Raji (cell line): ENCODE data around the gene SIRT6.

Source experiments
- POLR2A ChIP-seq: IDR thresholded peaks from 2 replicates; pipeline ENCODE4 v1.6.1; 2011; ENCODE audit warnings: low read depth, low read length, control low read depth; ENCODE audit not compliant: insufficient read depth

Gene SIRT6

DNA sequence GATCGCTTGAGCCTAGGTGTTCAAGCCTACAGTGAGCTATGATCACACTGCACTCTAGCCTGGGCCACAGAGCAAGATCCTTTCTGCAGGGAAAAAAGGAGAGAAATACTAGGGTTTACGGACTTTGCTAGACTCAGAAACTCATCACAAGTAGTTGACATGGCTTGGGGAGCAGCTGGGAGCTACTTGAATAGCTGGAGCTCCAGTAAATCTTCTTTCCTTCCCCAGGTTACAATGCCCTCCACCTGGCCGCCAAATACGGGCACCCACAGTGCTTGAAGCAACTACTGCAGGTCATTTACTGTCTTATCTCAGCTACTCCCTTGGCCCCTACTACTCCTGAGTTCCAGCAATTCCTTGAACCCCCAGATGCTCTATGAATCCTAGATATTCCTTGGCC is 19.4 kb upstream of the SIRT6 start:
- TF ChIP-seq POLR2A: no peak

DNA sequence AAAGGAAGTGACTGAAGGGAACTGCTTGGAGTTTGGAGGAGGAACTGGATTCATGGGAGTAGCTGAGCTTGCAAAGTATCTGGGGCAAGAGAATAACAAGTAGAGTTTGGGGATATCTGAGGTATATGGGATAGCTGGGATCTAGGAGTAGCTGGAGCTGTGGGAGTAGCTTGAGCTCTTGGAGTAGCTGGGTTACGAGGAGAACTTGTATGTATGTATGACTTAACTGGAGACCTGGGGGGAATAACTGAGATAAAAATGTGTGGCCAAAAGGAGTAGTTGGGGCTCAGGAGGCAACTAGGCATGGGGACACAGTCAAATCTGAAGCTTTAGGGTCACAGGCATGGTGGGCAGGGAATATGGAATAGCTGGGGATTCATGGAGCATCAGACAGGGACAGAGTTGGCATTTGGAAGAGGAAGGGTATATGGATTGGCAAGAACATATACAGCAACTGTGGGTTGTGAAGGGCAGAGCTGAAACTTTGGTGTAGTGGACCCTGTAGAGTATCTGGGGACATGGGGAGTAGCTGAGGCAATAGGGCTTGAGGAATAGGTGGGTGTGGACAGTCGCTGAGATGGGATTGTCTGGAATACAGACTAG is 18.7 kb upstream of the SIRT6 start:
- TF ChIP-seq POLR2A: no peak

DNA sequence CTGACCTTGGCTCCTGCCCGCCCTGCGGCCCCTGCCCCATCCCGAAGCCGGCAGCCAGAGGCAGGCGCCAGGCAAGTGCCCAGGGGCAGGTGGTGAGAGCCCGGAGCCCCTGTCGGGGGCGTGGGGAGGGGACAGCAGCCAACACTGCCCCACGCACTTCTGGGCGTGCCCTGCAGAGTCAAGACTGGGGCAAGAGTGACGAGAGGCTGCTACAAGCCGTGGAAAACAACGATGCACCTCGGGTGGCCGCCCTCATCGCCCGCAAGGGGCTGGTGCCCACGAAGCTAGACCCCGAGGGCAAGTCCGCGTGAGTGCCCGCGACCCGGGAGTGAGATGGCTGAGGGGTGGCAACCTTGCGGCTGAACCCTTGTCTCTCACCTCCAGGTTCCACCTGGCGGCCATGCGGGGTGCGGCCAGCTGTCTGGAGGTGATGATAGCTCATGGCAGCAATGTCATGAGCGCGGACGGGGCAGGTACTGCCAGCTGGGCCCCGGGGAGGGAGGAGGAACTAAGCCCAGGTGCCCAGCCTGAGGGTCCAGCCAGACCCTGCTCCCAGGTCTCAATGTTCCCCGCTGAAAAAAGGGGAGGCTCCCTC is 17.4 kb upstream of the SIRT6 start:
- no peak for TF ChIP-seq POLR2A

DNA sequence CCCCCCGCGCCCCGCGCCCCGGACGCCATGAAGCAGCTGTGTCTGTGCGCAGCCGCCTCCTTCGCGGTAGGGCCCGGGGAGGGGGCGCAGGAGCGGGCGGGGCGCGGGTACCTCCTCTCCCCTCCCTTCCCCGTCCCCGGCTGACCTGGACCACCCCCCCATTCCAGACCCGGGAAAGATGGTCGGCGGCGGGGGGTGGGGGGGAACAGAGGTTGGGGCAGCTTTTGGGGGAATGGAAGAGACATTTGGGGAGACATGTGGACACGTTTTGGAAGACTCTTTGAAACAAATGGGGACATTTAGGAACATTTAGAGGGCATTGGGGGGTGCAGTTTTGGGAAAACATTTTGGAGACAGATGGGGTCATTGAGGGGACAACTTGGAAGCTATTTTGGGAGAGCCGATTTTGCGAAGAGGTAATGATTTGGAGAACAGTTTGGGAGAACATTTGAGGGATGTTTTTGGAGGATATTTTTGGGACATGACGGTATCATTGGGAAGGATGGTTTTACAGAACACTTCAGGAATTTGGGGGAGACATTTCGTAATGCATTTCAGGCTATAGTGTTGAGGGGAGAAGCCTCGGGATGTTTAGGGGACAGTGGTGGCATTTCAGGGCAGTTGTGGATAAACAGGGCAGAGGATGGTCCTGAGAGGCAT is 16.2 kb upstream of the SIRT6 start:
- TF ChIP-seq POLR2A: no peak

DNA sequence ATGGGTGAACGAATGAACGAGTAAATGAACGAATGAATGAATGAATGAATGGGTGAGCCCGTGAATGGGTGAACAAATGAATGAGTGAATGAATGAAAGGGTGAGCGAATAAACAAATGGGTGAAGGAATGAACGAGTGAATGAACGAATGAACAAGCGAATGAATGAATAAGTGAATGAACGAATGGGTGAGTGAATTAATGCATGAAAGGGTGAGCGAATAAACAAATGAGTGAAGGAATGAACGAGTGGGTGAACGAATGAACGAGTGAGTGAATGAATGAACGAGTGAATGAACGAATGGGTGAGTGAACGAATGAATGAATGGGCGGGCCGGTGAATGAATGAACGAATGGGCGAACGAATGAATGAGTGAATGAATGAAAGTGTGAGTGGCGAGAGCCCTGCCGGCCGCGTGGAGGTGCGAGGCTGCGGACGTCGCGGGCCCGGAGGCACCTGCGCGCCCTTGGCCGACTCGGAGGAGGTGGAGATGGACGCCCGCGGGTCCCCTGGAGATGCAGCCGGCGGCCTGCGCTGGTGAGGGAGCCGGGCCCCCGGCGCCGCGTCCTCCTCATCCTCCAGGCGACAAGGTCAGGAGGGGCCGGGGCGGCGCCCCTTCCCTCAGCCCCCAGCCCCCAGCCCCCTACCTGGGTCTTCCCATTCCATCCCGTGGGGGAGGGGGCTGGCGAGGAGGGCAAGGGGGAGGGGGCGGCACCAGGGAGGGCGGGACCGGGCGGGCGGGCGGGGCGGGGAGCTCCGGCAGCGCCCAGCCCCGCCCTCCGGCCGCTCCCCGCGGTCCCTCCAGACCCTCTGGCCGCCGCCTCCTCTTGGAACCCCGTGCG is 15.5 kb upstream of the SIRT6 start:
- no peak for TF ChIP-seq POLR2A

DNA sequence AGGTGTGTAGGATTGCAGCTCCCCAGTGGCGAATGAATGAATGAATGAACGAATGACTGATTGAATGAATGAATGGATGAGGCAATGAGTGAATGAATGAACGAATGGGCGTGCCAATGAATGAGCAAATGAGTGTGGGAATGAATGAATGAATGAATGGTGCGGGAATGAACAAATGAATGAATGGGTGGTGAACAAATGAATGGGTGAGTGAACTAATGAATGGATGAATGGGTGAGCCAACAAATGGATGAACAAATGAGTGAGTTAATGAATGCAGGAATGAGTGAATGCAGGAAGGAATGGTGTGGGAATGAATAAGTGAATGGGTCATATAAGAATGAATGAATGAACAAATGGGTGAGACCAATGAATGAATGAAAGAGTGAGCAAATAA is 14.9 kb upstream of the SIRT6 start:
- TF ChIP-seq POLR2A: no peak

DNA sequence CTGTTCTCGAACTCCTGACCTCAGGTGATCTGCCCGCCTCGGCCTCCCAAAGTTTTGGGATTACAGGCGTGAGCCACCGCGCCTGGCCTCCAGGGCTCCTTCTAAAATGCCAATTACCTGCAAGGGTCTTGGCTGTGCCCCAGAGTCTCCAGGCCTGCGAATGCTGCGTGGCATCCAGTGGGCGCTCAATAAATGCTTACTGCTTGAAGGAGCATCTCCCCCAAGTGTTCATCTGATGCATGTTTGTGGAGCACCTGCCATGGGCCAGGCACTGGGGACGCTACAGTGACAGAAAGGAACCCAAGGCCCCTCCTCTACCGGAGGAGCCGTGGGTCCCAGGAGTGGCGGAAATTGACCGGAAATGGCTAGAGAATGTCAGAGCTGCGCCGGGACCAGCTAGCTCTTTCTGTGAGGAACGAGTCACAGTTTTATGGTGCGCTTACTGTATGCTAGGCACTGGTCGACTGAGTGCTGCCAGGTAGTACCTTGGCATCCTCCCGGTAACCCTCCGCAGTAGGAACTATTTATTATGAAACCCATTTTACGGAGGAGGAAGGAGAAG is 14.3 kb upstream of the SIRT6 start:
- TF ChIP-seq POLR2A: no peak

DNA sequence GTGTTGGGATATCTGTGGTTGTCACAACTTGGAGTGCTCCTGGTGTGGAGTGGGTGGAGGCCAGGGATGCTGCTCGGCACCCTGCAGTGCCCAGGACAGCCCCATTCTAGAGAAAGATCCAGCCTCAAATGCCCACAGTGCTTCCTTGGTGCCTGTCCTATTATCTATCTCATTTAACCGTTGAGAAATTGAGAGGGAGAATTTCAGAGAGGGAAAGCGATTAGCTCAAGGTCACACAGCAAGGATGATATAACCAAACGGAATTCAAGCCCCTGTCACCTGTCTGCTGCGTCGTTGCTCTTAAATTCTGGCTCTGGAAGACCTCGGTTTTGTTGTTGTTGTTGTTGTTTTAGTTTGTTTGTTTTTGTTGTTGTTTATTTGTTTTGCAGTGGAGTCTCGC is 13.6 kb upstream of the SIRT6 start:
- no peak for TF ChIP-seq POLR2A

DNA sequence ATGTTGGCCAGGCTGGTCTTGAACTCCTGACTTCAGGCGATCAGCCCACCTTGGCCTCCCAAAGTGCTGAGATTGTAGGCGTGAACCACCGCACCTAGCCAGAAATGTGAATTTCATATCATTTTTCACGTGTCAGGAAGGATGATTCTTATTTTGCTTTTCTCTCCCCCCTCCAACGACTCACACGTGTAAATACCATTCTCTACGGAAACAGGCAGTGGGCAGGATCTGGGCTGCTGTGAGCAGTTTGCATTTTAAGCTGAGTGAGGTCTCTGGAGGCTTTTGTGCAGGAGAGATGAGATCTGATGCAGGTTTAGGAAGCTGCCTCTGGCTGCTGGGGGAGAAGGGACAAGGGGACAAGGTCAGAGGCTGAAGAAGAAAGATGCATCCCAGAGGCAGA is 12.0 kb upstream of the SIRT6 start:
- TF ChIP-seq POLR2A: no peak

DNA sequence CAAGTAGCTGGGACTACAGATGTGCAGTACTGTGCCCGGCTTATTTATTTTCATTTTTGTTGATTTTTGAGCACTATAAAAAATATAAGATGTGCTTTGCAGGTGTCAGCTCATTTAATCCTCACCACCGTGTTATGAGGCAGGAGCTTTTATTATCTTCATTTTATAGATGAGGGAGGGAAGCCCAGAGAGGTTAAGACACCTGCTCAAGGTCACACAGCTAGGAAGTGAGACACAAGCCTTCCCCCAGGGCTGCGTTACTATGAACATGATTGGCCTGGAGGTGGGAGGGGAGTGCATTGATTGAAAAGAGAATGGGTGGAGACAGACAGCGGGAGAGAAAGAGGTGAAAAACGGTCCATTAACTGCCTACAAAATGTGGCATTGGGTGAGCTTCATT is 7.3 kb upstream of the SIRT6 start:
- no peak for TF ChIP-seq POLR2A

DNA sequence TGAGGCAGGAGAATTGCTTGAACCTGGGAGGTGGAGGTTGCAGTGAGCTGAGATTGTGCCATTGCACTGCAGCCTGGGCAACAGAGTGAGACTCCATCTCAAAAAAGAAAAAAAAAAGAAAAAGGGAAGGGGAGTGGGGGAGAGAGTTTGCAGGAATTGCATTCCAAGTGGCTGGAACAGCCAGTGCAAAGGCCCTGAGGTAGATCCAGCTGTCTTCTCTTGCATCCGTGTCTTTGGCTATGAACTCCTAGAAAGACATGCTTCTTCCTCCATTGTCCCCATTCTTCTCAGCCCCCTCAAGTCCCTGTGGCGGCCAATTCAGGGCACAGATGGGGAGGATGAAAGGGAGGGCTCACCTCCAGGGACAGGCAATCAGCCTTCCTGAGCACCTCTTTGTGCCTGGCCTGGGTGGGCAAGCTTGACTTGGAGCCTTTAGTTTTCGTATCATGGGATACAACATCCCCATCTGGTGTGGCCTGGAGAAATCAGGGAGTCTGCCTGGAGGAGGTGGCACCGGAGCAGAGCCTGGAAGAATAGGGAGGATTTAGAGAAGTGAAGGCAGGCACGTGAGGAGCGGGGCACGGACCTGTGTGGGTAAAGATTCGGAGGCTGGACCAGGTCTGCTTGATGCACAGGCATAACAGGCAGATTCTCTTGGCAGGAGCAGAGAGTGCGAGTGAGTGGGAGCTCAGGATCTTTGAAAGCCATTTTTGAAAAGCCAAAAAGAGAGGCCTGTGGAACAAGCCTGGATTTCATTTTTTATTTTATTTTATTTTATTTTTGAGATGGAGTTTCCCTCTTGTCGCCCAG is 5.2 kb upstream of the SIRT6 start:
- TF ChIP-seq POLR2A: no peak

DNA sequence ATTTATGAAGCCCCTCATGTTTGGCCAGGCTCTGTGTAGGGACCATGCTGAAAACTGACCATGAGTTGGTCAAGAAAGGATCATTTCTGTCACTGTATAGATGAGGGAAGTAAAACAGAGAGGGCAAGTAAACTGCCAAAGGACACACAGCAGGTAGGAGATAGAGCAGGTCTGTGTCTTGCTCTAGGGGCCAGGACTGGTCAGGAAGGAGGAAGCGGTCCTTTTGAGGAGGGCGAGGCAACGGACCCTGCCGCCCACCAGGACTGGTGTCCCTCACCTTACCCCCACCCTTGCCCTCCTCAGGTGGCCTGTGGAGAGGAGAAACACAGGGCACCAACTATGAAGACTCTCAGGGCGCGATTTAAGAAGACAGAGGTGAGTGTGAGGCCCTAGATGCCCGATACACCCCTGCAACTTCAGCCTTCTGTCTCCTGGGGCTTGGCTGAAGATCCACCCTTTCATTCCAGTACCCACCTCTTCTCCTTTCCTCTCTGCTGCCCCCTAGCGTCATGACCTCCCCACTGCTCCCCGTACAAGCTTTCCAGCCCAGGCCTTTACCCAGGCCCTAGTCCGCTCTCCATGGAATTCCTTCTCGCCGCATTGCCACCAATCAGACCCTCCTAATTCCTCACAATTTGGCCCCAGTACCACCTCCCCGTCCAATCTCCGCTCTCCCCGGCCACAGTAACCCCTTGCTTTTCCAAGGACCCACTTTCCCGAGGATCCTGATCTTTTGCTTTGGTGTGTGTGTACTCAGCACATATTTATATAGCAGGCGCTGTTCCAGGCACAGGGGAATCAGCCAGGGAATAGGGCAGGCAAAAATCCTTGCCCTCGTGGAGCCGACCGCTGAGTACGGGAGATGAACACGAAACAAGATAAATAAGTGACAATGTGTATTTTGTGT is 4.0 kb upstream of the SIRT6 start:
- no peak for TF ChIP-seq POLR2A

DNA sequence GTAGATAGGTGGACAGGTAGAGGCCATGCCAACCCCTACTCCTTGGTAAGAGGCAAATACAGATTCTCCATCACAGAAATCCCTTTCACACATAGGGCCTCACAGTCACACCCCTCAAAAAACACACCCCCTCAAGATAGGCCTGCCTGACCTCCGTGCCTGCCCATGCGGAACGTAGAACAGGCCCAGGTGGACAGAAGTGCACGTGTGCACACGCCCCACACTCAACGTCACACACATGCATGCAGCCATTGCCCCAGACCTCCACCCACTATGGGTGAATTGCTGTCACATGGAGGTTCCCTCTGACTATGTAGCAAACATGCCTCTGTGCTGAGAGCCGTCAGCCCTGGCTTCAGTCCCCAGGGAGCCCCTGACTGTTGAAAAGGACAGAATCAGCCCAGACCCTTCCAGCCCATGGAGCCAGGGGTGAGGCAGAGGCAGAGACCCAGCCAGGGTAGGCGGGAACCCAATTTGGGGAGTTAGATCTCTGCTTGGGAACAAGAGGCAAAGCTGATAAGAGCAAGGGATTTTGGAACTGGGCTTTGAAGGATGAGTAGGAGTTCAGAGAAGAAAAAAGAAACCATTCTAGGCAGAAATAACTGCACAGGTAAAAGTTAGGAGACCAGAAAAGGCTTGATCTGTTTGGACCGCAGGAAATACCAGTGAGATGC is 3.2 kb upstream of the SIRT6 start:
- no peak for TF ChIP-seq POLR2A
